ENCODE measurements around the gene IREB2.
"Not testable (repeated sequence)": the region's sequence is repeated elsewhere in the genome, so short reads cannot be mapped to it uniquely, and the experiment has no call there.

Gene IREB2

GRCh38 chr15:78533331-78533730 lies 95.3 kb downstream of the IREB2 start:
- no peaks in the 10 kb centered on the region for H4K20me1 ChIP-seq (ENCODE audit: insufficient read depth, low read length)
- no peaks in the 10 kb centered on the region for H3K27me3 ChIP-seq (ENCODE audit: low read depth, low read length)
- peaks cover 10% of the 10 kb centered on the region for H3K4me1 ChIP-seq (ENCODE audit: low read length)
- H3K9ac ChIP-seq (ENCODE audit: low read length), result no peak overlapping the region
- H3K4me2 ChIP-seq (ENCODE audit: low read length), result no peak overlapping the region
- H3K4me3 ChIP-seq (ENCODE audit: low read length), result no peak overlapping the region
- H3K9me3 ChIP-seq (ENCODE audit: insufficient read depth, low read length), result no peaks in the 10 kb centered on the region
- no peak overlapping the region for H3K27ac ChIP-seq (ENCODE audit: low read length)
- no peaks in the 10 kb centered on the region for H3K36me3 ChIP-seq (replicated peaks; ENCODE audit: low read depth, low read length)
- no peak overlapping the region for H2AFZ ChIP-seq (ENCODE audit: low read depth, low read length)
- TF ChIP-seq CTCF (IDR thresholded peaks at IDR 0.05; ENCODE audit: low read depth, low read length) (no peak), EZH2phosphoT487 (IDR thresholded peaks at IDR 0.05; ENCODE audit: low read depth) (no peak)
- H3K79me2 ChIP-seq (ENCODE audit: low read length), result no peaks in the 10 kb centered on the region

GRCh38 chr15:78536134-78536533 lies 98.1 kb downstream of the IREB2 start:
- TF ChIP-seq EZH2phosphoT487 (IDR thresholded peaks at IDR 0.05; ENCODE audit: low read depth), result no peak
- TF ChIP-seq CTCF (IDR thresholded peaks at IDR 0.05; ENCODE audit: low read depth, low read length), result no peak
- Histone ChIP-seq H3K9ac (ENCODE audit: low read length) (no peak overlapping the region), H2AFZ (ENCODE audit: low read depth, low read length) (no peak overlapping the region), H3K4me1 (ENCODE audit: low read length) (peaks cover 14% of the 10 kb centered on the region), H3K79me2 (ENCODE audit: low read length) (peaks cover 14% of the 10 kb centered on the region), H3K4me2 (ENCODE audit: low read length) (no peak overlapping the region), H3K27me3 (ENCODE audit: low read depth, low read length) (no peaks in the 10 kb centered on the region), H4K20me1 (ENCODE audit: insufficient read depth, low read length) (no peaks in the 10 kb centered on the region), H3K36me3 (replicated peaks; ENCODE audit: low read depth, low read length) (no peaks in the 10 kb centered on the region), H3K27ac (ENCODE audit: low read length) (no peak overlapping the region), H3K9me3 (ENCODE audit: insufficient read depth, low read length) (no peaks in the 10 kb centered on the region), H3K4me3 (ENCODE audit: low read length) (no peak overlapping the region)

GRCh38 chr15:78537266-78537905 lies 99.4 kb downstream of the IREB2 start:
- TF ChIP-seq EZH2phosphoT487 (IDR thresholded peaks at IDR 0.05; ENCODE audit: low read depth) (no peak), CTCF (IDR thresholded peaks at IDR 0.05; ENCODE audit: low read depth, low read length) (no peak)
- Histone ChIP-seq H3K4me2 (ENCODE audit: low read length) (no peak overlapping the region), H3K27ac (ENCODE audit: low read length) (no peak overlapping the region), H2AFZ (ENCODE audit: low read depth, low read length) (no peak overlapping the region), H3K4me1 (ENCODE audit: low read length) (peaks cover 21% of the 10 kb centered on the region), H3K4me3 (ENCODE audit: low read length) (no peak overlapping the region), H3K9me3 (ENCODE audit: insufficient read depth, low read length) (no peaks in the 10 kb centered on the region), H3K36me3 (replicated peaks; ENCODE audit: low read depth, low read length) (peaks cover 8% of the 10 kb centered on the region), H3K79me2 (ENCODE audit: low read length) (peaks cover 27% of the 10 kb centered on the region), H3K27me3 (ENCODE audit: low read depth, low read length) (no peaks in the 10 kb centered on the region), H3K9ac (ENCODE audit: low read length) (no peak overlapping the region), H4K20me1 (ENCODE audit: insufficient read depth, low read length) (0 out of 2 replicates have a peak, but pooled peaks cover 6% of the 10 kb centered on the region)

GRCh38 chr15:78538358-78538757 lies 100.3 kb downstream of the IREB2 start:
- Histone ChIP-seq H3K36me3 (replicated peaks; ENCODE audit: low read depth, low read length) (peaks cover 17% of the 10 kb centered on the region), H3K27ac (ENCODE audit: low read length) (no peak overlapping the region), H3K79me2 (ENCODE audit: low read length) (peaks cover 36% of the 10 kb centered on the region), H3K4me1 (ENCODE audit: low read length) (peaks cover 21% of the 10 kb centered on the region), H3K4me3 (ENCODE audit: low read length) (no peak overlapping the region), H3K4me2 (ENCODE audit: low read length) (no peak overlapping the region), H3K9ac (ENCODE audit: low read length) (no peak overlapping the region), H2AFZ (ENCODE audit: low read depth, low read length) (no peak overlapping the region), H3K27me3 (ENCODE audit: low read depth, low read length) (no peaks in the 10 kb centered on the region), H4K20me1 (ENCODE audit: insufficient read depth, low read length) (0 out of 2 replicates have a peak, but pooled peaks cover 6% of the 10 kb centered on the region), H3K9me3 (ENCODE audit: insufficient read depth, low read length) (no peaks in the 10 kb centered on the region)
- TF ChIP-seq EZH2phosphoT487 (IDR thresholded peaks at IDR 0.05; ENCODE audit: low read depth) (no peak), CTCF (IDR thresholded peaks at IDR 0.05; ENCODE audit: low read depth, low read length) (no peak)

GRCh38 chr15:78539464-78540140 lies 101.6 kb downstream of the IREB2 start:
- H3K27me3 ChIP-seq (ENCODE audit: low read depth, low read length); H3K9me3 ChIP-seq (ENCODE audit: insufficient read depth, low read length); H4K20me1 ChIP-seq (ENCODE audit: insufficient read depth, low read length): not testable (repeated sequence)
- Histone ChIP-seq H3K79me2 (ENCODE audit: low read length) (peaks cover 40% of the 10 kb centered on the region), H3K9ac (ENCODE audit: low read length) (peak overlapping the region; percentile 92), H3K27ac (ENCODE audit: low read length) (peak overlapping the region; percentile 80), H3K4me2 (ENCODE audit: low read length) (peak overlapping the region; percentile 82), H3K4me3 (ENCODE audit: low read length) (peak overlapping the region; percentile 84), H3K36me3 (replicated peaks; ENCODE audit: low read depth, low read length) (peaks cover 25% of the 10 kb centered on the region), H3K4me1 (ENCODE audit: low read length) (peaks cover 21% of the 10 kb centered on the region), H2AFZ (ENCODE audit: low read depth, low read length) (peak overlapping the region; percentile 66)
